Measurements from ENCODE around the gene KCNT1. TPM values are rescaled to one million over a fixed set of nuclear protein-coding genes. Genes with fewer than 3 reads are reported as not detected.

KCNT1 gene
- total RNA-seq, 4 donors from 2014 or later, result 0.21 TPM; not detected in 3

DNA sequence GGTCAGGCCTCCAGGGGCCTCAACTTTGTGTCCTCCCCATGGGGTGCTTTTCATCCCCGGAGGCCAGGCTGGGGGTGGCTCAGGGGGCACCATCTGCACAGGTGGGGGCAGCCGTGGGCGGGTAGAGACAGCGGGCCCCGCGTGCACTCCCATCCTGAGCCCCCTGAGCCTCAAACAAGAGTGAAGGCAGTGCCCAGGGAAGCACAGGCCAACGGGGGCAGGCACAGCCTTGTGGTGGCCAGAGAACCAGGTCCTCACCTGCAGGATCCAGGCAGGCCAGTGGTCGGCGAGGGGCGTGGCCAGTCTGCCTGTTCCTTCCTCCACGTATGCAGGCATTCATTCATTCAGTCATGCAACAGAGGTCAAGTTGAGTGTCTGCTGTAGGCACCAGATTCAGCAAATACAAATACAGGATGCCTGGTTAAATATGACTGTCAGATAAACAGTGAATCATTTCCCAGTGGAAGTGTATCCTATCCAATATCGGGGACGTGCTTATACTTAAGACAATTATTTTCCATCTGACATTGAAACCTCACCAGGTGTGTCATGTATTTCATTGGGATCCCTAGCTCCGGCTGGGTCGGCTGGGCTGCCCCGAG lies 22.3 kb downstream of the KCNT1 start:
- no peak overlapping the region for H3K4me3 ChIP-seq (replicated peaks in 1 of 3)
- H3K4me1 ChIP-seq, result no peaks in the 10 kb centered on the region
- TF ChIP-seq POLR2A (IDR thresholded peaks at IDR 0.05), result no peak
- TF ChIP-seq, protein P1, sequence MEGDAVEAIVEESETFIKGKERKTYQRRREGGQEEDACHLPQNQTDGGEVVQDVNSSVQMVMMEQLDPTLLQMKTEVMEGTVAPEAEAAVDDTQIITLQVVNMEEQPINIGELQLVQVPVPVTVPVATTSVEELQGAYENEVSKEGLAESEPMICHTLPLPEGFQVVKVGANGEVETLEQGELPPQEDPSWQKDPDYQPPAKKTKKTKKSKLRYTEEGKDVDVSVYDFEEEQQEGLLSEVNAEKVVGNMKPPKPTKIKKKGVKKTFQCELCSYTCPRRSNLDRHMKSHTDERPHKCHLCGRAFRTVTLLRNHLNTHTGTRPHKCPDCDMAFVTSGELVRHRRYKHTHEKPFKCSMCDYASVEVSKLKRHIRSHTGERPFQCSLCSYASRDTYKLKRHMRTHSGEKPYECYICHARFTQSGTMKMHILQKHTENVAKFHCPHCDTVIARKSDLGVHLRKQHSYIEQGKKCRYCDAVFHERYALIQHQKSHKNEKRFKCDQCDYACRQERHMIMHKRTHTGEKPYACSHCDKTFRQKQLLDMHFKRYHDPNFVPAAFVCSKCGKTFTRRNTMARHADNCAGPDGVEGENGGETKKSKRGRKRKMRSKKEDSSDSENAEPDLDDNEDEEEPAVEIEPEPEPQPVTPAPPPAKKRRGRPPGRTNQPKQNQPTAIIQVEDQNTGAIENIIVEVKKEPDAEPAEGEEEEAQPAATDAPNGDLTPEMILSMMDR (IDR thresholded peaks at IDR 0.05), result no peak
- H3K27me3 ChIP-seq, result no peaks in the 10 kb centered on the region
- H3K9me3 ChIP-seq, result no peaks in the 10 kb centered on the region
- intact Hi-C loops (cut with DNase I), result no loop called here
- H3K27ac ChIP-seq, result no peak overlapping the region
- no peaks in the 10 kb centered on the region for H3K36me3 ChIP-seq
- no peak for DNase-seq
- 74% methylated on average over 11 to 15 of the region's 16 CpGs for WGBS, 2 donors

DNA sequence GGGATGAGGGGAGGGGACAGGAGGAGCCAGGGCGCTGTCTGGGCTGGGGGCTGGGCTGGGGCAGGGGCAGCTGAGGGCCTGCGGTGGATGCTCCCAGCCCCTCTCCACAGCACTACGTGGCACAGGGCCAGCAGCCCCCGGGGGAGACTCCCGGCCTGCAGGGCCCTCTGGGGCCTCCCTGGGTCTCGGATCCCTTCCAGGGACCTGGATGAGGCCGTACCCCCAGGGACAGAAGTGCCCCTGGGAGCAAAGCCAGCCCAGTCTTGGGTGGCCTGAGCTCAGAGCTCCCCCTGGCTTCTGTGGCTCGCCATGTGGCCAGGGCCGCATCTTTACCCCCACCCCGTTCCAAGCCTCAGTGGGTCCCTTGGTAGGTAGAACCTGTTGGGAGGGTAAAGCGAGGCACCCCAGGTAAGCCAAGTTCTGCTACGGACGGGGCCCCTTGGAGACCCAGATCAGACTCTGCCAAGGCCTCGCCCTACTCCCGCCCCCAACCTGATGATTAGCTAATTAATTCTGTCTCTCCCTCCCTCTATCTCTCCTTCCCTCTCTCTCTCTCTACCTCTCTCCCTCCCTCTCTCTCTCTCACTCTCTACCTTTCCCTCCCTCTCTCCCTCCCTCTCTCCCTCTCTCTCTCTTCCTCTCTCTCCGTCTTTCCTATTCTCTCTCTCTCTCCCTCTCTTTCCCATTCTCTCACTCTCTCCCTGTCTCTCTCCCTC lies 24.3 kb downstream of the KCNT1 start:
- 56 to 79% methylated on average over 7 to 11 of the region's 16 CpGs for WGBS, 2 donors
- H3K9me3 ChIP-seq, result no peaks in the 10 kb centered on the region
- no peaks in the 10 kb centered on the region for H3K36me3 ChIP-seq
- no peak for DNase-seq
- intact Hi-C loops (cut with DNase I), result no loop called here
- no peak overlapping the region for H3K4me3 ChIP-seq (replicated peaks in 1 of 3)
- H3K27me3 ChIP-seq, result no peaks in the 10 kb centered on the region
- no peak overlapping the region for H3K27ac ChIP-seq
- TF ChIP-seq, protein P1 (IDR thresholded peaks at IDR 0.05), result no peak
- TF ChIP-seq POLR2A (IDR thresholded peaks at IDR 0.05), result no peak
- H3K4me1 ChIP-seq, result no peaks in the 10 kb centered on the region

DNA sequence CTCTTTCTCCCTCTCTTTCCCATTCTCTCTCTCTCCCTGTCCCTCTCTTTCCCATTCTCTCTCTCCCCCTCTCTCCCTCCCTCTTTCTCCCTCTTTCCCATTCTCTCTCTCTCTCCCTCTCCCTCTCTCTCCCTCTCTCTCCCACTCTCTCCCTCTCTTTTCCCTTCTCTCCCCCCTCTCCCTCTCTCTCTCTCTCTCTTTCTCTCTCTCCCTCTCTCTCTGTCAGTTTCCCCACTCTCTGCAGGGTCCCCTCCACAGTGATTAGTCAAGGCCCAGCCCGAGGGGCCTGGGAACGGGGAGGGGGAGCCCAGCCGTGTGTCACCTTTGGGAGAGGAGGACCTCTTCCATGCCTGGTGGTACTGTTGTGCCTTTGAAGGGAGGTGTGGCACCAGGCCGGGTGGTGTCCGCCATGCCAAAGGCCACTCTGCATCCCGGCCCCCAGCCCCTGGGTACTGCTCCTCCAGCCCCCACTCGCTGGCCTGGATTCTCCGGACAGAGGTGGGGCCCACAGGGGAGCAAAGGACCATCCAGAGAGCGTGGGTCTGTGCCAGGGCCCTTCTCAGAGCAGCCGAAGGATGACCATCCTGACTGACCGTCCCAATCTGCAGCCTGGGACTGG lies 25.4 kb downstream of the KCNT1 start:
- H3K9me3 ChIP-seq, result no peaks in the 10 kb centered on the region
- WGBS, 2 donors, result 34 to 38% methylated on average over 11 of the region's 11 CpGs

DNA sequence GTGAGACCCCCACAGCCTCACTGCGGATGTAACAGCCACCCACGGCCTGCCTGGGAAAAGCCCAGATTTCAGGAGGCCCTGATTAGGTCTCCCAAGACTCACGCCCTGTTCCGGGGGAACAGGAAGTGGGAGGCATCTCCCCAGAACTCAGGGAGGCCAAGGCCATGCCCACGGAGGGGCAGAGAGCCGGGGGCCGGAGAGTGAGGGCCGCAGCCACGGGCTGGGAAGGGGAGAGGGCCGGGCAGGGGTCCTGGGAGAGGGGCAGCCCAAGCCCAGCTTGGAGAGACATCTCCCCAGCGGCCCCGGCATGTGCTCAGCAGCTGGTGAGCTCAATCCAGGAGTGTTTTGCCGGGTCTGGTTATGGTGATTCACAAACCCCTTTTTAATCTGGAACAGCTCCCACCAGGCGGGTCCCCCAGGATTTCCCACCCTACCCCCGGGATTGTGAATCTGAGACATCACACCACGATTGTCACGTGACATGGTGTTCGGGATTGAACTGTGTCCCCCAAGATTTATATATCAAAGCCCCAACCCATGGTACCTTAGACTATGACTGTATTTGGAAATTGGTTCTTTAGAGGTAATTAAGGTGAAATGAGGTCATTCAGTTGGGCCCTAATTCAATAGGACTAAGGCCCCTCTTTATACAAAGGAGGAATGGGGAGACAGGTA lies 26.6 kb downstream of the KCNT1 start:
- Histone ChIP-seq H3K27me3 (no peaks in the 10 kb centered on the region), H3K9me3 (no peaks in the 10 kb centered on the region), H3K27ac (no peak overlapping the region), H3K4me3 (replicated peaks in 1 of 3) (no peak overlapping the region), H3K36me3 (no peaks in the 10 kb centered on the region), H3K4me1 (no peaks in the 10 kb centered on the region)
- TF ChIP-seq, protein P1 (IDR thresholded peaks at IDR 0.05), result no peak
- no peak for TF ChIP-seq POLR2A (IDR thresholded peaks at IDR 0.05)
- no peak for DNase-seq
- 75 to 78% methylated on average over 15 to 18 of the region's 18 CpGs for WGBS, 2 donors
- intact Hi-C loops (cut with DNase I), result no loop called here

More for the DNA sequence above, 25.4 kb downstream of the KCNT1 start:
- TF ChIP-seq, protein P1 (IDR thresholded peaks at IDR 0.05), result no peak
- no peak for TF ChIP-seq POLR2A (IDR thresholded peaks at IDR 0.05)
- intact Hi-C loops (cut with DNase I), result no loop called here
- no peaks in the 10 kb centered on the region for H3K36me3 ChIP-seq
- no peaks in the 10 kb centered on the region for H3K4me1 ChIP-seq
- H3K27me3 ChIP-seq, result no peaks in the 10 kb centered on the region
- no peak overlapping the region for H3K4me3 ChIP-seq (replicated peaks in 1 of 3)
- no peak overlapping the region for H3K27ac ChIP-seq
- no peak for DNase-seq

Data from thyroid gland (tissue), 4 donors.